Natural killer cell (primary cell): ENCODE results near the gene BCAS1. TPM values are rescaled to one million over a fixed set of nuclear protein-coding genes. Genes with fewer than 3 reads are reported as not detected.

Experiments
- ATAC-seq, 3 donors: fragments of 150-1000 bp in 2 of 3; fragments of 200-7000 bp in 1 of 3; cut with Tn5 transposase; 1 replicate in 1 of 3; 2 replicates in 2 of 3; pipeline ENCODE4 v1.10.0; 2021; ENCODE audit warnings: mild to moderate bottlenecking in 2 of 3, moderate library complexity in 2 of 3
- DNase-seq, 2 donors: peaks; one replicate each; pipeline versions ENCODE4 v3.0.0 to v3.0.0-alpha.2; 2013 to 2021; ENCODE audit warnings: mixed read lengths in 1 of 2
- H3K27ac ChIP-seq: one replicate; pipeline ENCODE4 v1.5.1; 2013; ENCODE audit warnings: mild to moderate bottlenecking, low read length
- H3K27me3 ChIP-seq: one replicate; pipeline ENCODE4 v1.6.1; 2013; ENCODE audit warnings: low read length; ENCODE audit not compliant: control insufficient read depth, insufficient read depth
- H3K36me3 ChIP-seq: one replicate; pipeline ENCODE4 v1.6.1; 2013; ENCODE audit warnings: low read length; ENCODE audit not compliant: control insufficient read depth, insufficient read depth
- H3K4me1 ChIP-seq: one replicate; pipeline ENCODE4 v1.6.1; 2013; ENCODE audit warnings: low read length; ENCODE audit not compliant: control insufficient read depth, insufficient read depth
- H3K4me3 ChIP-seq: one replicate; pipeline ENCODE4 v1.5.1; 2013; ENCODE audit warnings: low read length
- H3K9me3 ChIP-seq: one replicate; pipeline ENCODE4 v1.6.1; 2013; ENCODE audit warnings: low read length; ENCODE audit not compliant: control insufficient read depth, insufficient read depth
- H3K27ac Mint-ChIP-seq, 2 donors: one replicate each; pipeline ENCODE4 v1.8.0; 2022; ENCODE audit warnings: mild to moderate bottlenecking in 2 of 2, mixed read lengths in 2 of 2, moderate library complexity in 1 of 2
- H3K27me3 Mint-ChIP-seq, 2 donors: one replicate each; pipeline ENCODE4 v1.8.0; 2022; ENCODE audit warnings: low read depth in 2 of 2, mixed read lengths in 2 of 2
- H3K36me3 Mint-ChIP-seq: one replicate; pipeline ENCODE4 v1.8.0; 2022; ENCODE audit warnings: mixed read lengths
- H3K4me1 Mint-ChIP-seq, 2 donors: one replicate each; pipeline ENCODE4 v1.8.0; 2022; ENCODE audit warnings: mixed read lengths in 2 of 2
- H3K4me3 Mint-ChIP-seq: one replicate; pipeline ENCODE4 v1.8.0; 2022; ENCODE audit warnings: mild to moderate bottlenecking, moderate library complexity, mixed read lengths
- H3K9me3 Mint-ChIP-seq, 2 donors: one replicate each; pipeline ENCODE4 v1.8.0; 2022; ENCODE audit warnings: mixed read lengths in 2 of 2
- WGBS: methylation state at CpG from one replicate; pipeline ENCODE4 v1.1.7; 2013; ENCODE audit warnings: missing lambda C conversion rate; ENCODE audit not compliant: insufficient coverage; 5-methylcytosine and 5-hydroxymethylcytosine counted together
- intact Hi-C: fragments of 100-400 bp; cut with micrococcal nuclease; formaldehyde crosslinking; loops from one replicate; pipeline ENCODE4 v1.14.2; 2022
- total RNA-seq, 4 donors: library from RNA; stranded (reverse); fragments of 120-200 nt in 1 of 4; gene quantifications; one replicate each; pipeline versions ENCODE4 v1.2.3 to v1.2.4, GENCODE V29; 2013 to 2022
- TF ChIP-seq, protein P1 (sequence below): fragments of 200-600 bp; IDR thresholded peaks from one replicate; pipeline ENCODE4 v1.8.0; 2022; ENCODE audit warnings: antibody characterized with exemption

The BCAS1 gene
- total RNA-seq, 3 donors from 2014 or later (not counting 1 experiment from before 2014, with no cell fraction given), result 0.31 to 1.2 (median 0.68) TPM

DNA sequence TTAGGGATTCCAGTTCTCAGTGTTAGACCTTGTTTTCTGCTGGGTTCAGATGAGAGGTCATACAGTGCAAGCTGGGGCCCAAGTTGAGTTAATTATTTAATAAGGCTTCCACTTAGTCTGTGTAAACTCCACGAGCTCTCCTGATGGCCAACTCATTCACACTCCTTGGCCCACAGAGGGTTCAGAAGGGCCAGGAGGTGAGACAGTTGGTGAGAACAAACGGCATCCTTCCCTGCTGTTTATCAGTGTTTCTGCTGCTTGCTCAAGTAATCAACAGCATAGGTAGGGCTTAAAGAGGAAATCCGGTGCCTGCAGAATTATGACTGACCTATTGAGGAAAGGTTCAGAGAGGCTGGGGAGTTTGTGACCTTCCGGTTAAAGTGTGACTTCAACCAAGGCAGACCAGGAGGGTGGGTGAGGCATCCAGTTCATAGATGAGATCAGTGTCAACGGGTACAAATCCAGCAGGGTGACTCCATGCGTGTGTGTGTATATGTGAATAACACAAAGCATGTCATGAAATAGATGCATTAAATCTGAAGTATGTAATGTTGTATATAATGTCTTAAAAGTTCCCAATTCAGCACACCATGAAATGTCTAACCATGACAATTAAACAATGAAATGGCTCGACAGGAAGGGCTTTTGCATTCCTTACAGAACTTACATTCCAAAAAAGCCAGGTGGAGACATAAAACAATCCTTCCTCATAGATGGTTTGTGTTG lies 37.4 kb upstream of the BCAS1 start:
- Histone ChIP-seq H3K4me1 (no peaks in the 10 kb centered on the region), H3K4me3 (no peak overlapping the region), H3K36me3 (no peaks in the 10 kb centered on the region), H3K9me3 (no peaks in the 10 kb centered on the region), H3K27ac (no peak overlapping the region), H3K27me3 (no peaks in the 10 kb centered on the region)
- no peak overlapping the region for H3K27ac Mint-ChIP-seq
- H3K4me1 Mint-ChIP-seq, result peaks cover 0 to 4% of the 10 kb centered on the region in 2 donors
- no peak overlapping the region for H3K4me3 Mint-ChIP-seq
- peaks cover 0 to 6% of the 10 kb centered on the region in 2 donors for H3K27me3 Mint-ChIP-seq
- ATAC-seq, result no peak
- H3K9me3 Mint-ChIP-seq, result no peaks in the 10 kb centered on the region
- TF ChIP-seq, protein P1, sequence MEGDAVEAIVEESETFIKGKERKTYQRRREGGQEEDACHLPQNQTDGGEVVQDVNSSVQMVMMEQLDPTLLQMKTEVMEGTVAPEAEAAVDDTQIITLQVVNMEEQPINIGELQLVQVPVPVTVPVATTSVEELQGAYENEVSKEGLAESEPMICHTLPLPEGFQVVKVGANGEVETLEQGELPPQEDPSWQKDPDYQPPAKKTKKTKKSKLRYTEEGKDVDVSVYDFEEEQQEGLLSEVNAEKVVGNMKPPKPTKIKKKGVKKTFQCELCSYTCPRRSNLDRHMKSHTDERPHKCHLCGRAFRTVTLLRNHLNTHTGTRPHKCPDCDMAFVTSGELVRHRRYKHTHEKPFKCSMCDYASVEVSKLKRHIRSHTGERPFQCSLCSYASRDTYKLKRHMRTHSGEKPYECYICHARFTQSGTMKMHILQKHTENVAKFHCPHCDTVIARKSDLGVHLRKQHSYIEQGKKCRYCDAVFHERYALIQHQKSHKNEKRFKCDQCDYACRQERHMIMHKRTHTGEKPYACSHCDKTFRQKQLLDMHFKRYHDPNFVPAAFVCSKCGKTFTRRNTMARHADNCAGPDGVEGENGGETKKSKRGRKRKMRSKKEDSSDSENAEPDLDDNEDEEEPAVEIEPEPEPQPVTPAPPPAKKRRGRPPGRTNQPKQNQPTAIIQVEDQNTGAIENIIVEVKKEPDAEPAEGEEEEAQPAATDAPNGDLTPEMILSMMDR, result no peak
- no peaks in the 10 kb centered on the region for H3K36me3 Mint-ChIP-seq
- WGBS, result 87% methylated on average over 6 of the region's 7 CpGs
- intact Hi-C loops, result no loop called here
- no peak for DNase-seq

DNA sequence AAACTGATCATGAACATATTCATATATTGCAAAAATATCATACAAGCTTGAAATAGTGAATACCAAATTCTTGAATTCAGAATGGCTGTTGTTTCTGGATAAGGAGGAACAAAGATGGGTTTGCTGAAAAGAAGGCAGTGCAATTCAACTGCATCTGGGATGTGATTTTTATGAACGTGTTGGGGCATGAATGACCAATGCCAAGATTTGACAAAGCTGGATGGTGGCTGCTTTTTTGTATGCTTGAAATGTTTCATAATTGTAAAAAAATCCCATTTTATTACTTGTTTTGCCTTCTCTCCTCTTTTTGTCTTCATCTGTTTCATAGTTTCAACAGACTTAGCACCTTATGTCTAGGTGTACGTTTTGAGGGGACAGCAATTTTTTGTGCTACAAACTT lies 36.8 kb upstream of the BCAS1 start:
- 87% methylated on average over 2 of the region's 2 CpGs for WGBS
- H3K27me3 ChIP-seq, result no peaks in the 10 kb centered on the region
- no peak overlapping the region for H3K4me3 ChIP-seq
- ATAC-seq, result no peak
- Mint-ChIP-seq H3K4me3 (no peak overlapping the region), H3K36me3 (no peaks in the 10 kb centered on the region), H3K9me3 (no peaks in the 10 kb centered on the region), H3K4me1 (peaks cover 0 to 4% of the 10 kb centered on the region in 2 donors), H3K27ac (no peak overlapping the region), H3K27me3 (peaks cover 0 to 7% of the 10 kb centered on the region in 2 donors)
- intact Hi-C loops, result no loop called here
- no peak for DNase-seq
- H3K4me1 ChIP-seq, result no peaks in the 10 kb centered on the region
- TF ChIP-seq, protein P1, result no peak
- H3K27ac ChIP-seq, result no peak overlapping the region
- no peaks in the 10 kb centered on the region for H3K36me3 ChIP-seq
- no peaks in the 10 kb centered on the region for H3K9me3 ChIP-seq

DNA sequence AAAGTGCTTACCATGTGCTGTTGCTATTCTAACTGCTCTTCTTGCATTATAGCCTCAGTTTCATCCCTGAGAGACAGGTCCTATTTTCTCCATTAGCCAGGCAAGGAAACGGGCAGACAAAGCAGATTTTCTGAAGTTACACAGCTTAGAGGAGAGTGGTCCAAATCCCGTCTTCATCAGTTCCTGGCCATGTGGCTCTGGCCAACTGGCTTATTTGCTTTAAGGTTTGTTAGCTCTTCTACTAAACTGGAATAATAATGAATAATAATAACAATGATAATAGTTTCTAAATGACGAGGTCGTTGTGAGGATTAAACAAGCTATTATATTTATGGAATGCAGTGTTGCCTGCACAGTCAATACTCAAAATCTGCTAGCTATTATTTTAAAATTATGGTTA lies 35.8 kb upstream of the BCAS1 start:
- H3K27me3 Mint-ChIP-seq, result peaks cover 0 to 9% of the 10 kb centered on the region in 2 donors
- no peaks in the 10 kb centered on the region for H3K9me3 Mint-ChIP-seq

More for the DNA sequence above, 35.8 kb upstream of the BCAS1 start:
- Mint-ChIP-seq H3K36me3 (no peaks in the 10 kb centered on the region), H3K4me1 (peaks cover 0 to 4% of the 10 kb centered on the region in 2 donors), H3K27ac (no peak overlapping the region), H3K4me3 (no peak overlapping the region)
- H3K27ac ChIP-seq, result no peak overlapping the region
- H3K27me3 ChIP-seq, result no peaks in the 10 kb centered on the region
- no peaks in the 10 kb centered on the region for H3K9me3 ChIP-seq
- no peak for DNase-seq
- H3K36me3 ChIP-seq, result no peaks in the 10 kb centered on the region
- H3K4me3 ChIP-seq, result no peak overlapping the region
- TF ChIP-seq, protein P1, result no peak
- WGBS, result 94% methylated on average over 2 of the region's 4 CpGs
- ATAC-seq, result no peak
- intact Hi-C loops, result no loop called here
- H3K4me1 ChIP-seq, result no peaks in the 10 kb centered on the region
